ENCODE data around the gene RPL29.

Gene RPL29

GRCh38 chr3:51977446-51978142, 18.1 kb downstream of the RPL29 start:
- DNase-seq (ENCODE audit: low read depth, low spot score): no peak

DNA sequence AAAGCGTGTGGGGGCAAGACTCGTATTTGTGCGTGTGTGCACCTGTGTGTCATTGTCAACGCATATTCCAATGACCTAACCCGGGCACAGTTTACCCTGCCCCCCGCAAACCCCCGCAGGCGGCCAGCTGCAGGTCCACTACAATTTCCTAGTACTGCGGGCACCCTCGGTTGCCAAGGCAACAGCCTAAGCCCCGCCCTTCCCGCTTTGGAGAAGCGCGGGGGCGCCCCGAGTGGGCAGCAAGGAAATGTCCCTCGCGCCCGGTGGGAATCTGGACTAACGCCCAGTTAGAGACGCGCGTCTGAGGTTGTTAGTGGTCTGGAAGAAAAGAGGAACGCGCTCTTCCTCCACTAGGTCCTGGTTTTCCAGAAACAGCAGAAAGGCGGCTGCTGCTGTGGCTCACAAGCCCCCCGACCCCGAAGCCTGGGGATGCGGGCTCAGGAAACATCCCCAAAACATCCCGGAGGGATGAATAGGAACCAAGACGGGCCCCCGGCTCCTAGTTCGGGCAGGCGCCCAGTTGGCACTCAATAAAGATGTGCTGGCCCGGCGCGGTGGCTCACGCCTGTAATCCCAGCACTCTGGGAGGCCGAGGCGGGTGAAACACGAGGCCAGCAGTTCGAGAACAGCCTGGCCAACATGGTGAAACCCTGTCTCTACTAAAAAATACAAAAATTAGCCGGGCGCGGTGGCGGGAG, 19.7 kb downstream of the RPL29 start:
- peak overlapping the region; percentile 55 for H3K4me3 ChIP-seq (ENCODE audit: low read depth, low read length)
- in situ Hi-C loops (cut with HindIII; ENCODE audit: low sequenced_read_pairs): no loop called here
- peak; percentile 81 for DNase-seq (ENCODE audit: low read depth, low spot score)
- TF ChIP-seq CTCF (IDR thresholded peaks at IDR 0.05; ENCODE audit: low read depth, low read length): no peak

More at GRCh38 chr3:51977446-51978142, 18.1 kb downstream of the RPL29 start:
- no peak overlapping the region for H3K4me3 ChIP-seq (ENCODE audit: low read depth, low read length)
- TF ChIP-seq CTCF (IDR thresholded peaks at IDR 0.05; ENCODE audit: low read depth, low read length): no peak
- in situ Hi-C loops (cut with HindIII; ENCODE audit: low sequenced_read_pairs): no loop called here

- peak within 1 kb of the TSS; percentile 82 for H3K4me3 ChIP-seq (ENCODE audit: low read depth, low read length)
- in situ Hi-C loops (cut with HindIII; ENCODE audit: low sequenced_read_pairs): no loop called here
- peak; percentile 47 for DNase-seq (ENCODE audit: low read depth, low spot score)
- TF ChIP-seq CTCF (IDR thresholded peaks at IDR 0.05; ENCODE audit: low read depth, low read length): no peak
Measured at GRCh38 chr3:51974963-51975851, 20.5 kb downstream of the RPL29 start, which contains the start of gene ABHD14A. TSS of gene ABHD14A (plus strand) at chr3:51975064. CDS start at chr3:51975136, 72 bp downstream.

- in situ Hi-C loops (cut with HindIII; ENCODE audit: low sequenced_read_pairs): no loop called here
- peak overlapping the region; percentile 55 for H3K4me3 ChIP-seq (ENCODE audit: low read depth, low read length)
- no peak for TF ChIP-seq CTCF (IDR thresholded peaks at IDR 0.05; ENCODE audit: low read depth, low read length)
- DNase-seq (ENCODE audit: low read depth, low spot score): no peak
Measured at GRCh38 chr3:51974277-51974962, 21.3 kb downstream of the RPL29 start.

DNA sequence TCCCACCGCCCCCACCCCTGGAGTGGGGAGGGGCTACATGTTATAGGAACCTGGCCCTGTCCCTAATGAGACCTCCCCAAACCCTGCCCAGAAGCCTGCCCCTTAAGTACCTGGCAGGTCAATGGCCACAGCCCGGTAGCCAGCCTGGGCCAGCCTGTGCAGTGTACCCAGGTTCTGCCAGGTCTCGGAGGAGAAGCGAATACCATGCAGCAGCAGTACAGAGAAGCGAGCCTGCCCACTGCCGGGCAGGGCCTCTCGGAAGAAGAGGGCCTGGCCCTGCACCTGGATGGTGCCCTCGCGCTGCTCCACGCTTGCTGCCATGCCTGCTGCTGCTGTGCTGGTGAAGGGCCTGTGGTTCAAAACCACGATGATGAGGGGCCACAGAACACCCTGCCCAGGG, 24.3 kb downstream of the RPL29 start:
- in situ Hi-C loops (cut with HindIII; ENCODE audit: low sequenced_read_pairs): no loop called here
- no peak overlapping the region for H3K4me3 ChIP-seq (ENCODE audit: low read depth, low read length)
- TF ChIP-seq CTCF (IDR thresholded peaks at IDR 0.05; ENCODE audit: low read depth, low read length): no peak
- no peak for DNase-seq (ENCODE audit: low read depth, low spot score)

Data from astrocyte of the spinal cord (primary cell).